ENCODE results near the gene FBXW7.
A peak's percentile ranks its signal among the peaks of the same experiment; 100 is the strongest.

FBXW7 gene

DNA sequence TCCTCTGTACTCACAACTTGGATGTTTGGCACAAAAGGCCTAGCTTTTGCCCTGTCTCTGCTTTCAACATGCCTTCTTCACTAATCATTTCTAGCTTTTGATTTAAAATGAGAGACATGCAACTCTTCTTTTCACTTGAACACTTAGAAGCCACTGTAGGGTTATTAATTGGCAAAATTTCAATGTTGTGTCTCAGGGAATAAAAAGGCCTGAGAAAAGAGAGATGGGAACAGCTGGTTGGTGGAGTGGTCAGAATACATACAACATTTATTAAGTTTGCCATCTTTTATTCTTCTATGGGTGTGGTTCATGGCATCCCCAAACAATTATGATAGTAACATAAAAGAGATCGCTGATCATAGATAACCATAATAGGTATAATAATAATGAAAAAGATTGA is 114.3 kb downstream of the FBXW7 start:
- DNase-seq = no peak

DNA sequence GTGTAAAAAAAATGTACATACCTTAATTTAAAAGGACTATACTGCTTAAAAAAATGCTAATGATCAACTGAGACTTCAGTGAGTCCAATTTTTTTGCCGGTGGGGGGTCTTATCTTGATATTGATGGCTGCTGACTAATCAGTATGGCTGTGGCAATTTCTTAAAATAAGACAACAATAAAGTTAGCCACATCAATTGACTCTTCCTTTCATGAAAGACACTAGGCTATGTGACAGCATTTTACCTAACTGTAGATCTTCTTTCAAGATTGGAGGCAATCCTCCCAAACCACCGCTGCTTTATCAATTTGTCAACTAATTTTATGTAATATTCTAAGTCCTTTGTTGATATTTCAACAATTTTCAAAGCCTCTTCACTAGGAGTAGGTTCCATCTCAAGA is 116.1 kb downstream of the FBXW7 start:
- DNase-seq = no peak

DNA sequence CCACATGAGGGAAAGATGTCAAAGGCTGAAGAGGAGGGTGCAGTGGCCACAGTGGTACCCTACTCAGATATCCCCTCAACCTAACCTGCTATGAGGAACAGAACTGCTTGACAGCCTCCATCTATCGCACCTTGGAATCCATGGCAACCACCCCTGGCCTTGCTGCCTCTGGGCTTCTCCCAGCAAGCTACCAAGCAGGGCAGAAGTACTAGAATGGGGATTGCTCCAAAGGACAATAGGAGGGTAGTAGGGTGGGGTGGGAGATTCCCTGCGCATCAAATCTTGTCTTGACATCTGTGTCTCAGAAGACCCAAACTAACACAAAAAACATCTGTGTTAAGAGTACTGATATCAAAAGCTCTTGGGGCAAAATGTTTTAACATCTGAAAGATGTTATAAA is 118.2 kb downstream of the FBXW7 start:
- DNase-seq = no peak

DNA sequence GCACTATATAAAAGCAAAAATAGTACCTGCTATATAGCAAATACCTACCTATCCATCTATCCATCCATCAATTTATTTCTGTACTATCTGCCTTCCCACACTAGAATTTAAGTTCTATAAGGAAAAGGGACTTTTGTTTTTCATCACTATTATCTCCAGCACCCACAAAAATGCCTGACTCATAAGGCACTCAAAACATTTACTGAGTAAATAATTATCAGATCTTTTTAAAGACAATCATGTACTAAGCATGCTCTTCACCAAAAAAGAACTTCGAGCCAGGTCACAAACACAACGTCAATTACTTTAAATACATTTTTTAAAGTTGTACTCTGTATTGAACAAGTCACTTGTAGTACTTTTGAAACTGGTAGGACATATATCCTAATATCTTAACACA is 119.9 kb downstream of the FBXW7 start:
- no peak for DNase-seq

DNA sequence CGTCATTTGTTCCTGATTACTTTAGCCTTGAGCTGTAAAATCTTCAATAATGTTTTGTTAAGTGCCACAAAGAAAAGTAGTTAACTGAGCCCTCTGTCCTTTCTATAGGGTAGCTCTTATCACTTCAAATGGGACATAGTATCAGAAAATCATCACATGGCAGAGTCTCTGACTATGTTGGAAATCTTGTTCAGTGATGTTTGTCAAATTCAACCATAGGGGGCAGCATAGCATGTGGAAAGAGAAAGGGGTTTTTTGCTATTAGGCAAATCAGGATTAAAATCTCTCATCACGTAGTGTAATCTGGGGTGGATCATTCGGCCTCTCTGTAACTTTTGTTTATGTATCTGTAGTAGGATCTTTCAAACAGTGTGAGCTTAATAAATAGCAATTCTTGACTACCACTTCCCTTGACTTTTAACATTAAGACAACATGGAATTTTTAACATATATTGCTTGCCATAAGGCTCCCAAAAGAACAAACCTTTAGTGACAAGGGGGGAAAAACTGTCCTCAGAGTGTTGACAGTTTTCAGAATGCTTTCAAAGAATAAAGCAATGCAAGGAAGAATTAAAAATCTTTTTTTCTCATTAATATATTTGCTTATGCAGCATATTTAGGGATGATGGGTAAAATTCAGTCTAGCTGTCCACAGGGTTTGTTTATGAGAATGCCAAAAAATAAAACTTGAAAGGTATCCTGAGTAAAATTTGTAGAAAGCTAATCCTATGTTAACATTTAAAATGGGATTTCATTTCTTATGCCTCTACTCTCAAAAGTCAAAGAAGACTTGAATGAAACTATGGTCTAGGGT is 127.2 kb downstream of the FBXW7 start:
- DNase-seq = peak; percentile 64

DNA sequence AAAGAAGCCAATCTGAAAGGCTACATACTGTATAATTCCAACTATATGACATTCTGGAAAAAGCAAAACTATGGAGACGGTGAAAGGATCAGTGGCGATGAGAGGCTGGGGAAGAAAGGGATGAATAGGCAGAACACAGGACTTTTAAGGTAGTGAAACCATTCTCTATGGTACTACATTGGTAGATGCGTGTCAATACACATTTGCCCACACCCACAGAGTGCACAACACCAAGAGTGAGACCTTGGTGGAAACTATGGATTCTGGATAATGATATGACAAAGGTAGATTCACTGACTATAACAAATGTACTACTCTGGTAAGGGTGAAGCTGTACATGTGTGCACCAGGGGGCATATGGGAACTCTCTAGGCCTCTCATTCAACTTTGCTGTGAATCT is 134.5 kb downstream of the FBXW7 start:
- no peak for DNase-seq

DNA sequence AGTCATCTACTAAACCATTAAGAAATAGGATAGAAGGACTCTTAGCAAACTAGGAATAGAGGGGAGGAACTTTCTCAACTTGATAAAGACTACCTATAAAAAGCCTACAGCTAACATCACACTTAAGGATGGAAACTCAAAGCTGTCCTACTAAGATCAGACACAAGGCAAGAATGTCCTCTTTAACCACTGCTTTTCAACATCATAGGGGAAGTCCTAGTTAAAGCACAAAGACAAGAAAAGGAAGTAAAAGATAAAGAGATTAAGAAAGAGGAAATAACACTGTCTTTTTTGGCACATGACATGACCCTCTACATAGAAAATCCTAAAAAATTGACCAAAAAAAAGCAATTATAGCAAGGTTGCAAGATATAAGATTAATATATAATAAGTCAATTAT is 136.6 kb downstream of the FBXW7 start:
- DNase-seq = peak; percentile 20

DNA sequence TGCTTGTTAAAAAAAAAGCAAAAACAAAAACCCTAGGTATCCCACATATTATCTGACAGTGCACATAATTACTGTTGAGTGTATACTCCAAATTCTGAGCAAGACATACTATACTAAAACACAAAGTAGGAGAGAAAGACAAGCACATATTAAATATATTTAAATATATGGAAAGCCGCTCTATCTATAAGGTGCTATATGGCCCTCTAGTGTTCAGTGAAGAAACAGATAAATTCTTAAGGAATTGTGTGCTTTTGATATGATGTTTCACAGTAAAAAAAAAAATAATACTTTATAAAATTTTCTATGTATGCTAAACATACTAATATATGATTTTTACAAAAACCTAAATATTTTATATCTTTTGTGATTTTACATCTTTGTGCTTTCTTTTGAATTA is 137.8 kb downstream of the FBXW7 start:
- DNase-seq = no peak

DNA sequence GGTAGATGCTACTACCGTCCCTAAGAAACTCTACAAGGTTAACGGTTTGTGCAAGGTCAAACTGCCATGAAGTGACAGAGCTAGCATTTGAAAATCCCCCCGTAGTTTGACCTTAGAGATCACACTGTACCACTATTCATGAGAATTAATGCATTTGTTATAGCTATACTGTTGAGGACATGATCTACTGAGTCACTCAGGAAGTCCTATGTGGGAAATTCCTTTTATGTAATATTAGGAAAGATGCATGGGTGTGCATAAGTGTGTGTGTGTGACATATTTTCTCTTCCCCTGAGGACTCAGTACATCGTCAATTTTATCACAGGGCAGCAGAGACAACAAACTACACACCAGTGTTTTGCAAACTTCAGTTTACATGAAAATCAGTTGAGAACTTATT is 141.1 kb downstream of the FBXW7 start:
- no peak for DNase-seq

DNA sequence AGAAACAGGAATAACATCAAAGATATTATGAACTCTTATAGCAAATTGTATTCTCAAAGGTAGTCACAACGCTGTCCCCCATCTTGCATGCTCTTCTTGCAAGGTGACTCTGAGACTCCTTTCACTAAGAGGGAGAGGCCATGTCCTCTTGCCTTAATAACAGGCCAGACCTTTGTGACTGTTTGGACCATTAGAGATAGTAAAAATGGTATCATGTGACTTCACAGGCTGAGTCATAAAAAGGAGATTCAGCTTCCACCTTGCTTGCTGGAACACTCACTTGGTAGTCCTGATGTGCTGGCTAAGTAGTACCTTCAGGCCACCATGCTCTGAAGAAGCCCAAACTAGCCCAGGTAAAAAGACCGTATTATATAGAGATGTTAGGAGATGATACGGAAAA is 143.8 kb downstream of the FBXW7 start:
- DNase-seq = no peak

DNA sequence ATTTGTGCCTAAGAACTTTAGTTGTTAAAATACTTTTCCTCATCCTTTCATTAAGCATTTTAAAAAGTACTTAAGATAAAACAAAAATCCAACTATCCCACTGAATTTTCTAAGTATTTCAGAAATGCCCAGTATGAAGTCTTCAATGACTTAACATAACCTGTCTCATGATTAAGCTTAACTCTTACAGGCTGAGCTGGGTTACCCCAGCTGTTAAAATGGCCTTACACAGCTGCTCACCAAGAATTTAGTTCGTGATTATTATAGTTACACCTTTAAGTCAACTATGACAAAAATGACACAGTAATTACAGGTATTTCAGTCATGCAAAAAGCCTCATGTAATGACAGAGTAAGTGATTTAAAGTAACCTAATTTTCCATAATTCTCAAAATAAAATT is 145.7 kb downstream of the FBXW7 start:
- no peak for DNase-seq

DNA sequence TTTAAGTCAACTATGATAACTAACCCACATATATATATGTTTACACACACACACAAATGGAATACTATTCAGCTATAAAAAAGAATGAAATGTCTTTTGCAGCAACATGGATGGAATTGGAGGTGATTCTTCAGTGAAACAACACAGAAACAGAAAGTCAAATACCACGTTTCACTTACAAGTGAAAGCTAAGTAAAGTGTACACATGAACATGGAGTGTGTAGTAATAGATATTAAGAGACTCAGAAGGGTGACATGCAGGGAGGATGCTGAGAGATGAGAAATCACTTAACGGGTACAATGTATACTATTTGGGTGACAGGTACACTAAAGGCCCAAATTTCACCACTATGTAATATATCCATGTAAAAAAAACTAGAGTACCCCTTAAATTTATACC is 146.5 kb downstream of the FBXW7 start:
- no peak for DNase-seq

DNA sequence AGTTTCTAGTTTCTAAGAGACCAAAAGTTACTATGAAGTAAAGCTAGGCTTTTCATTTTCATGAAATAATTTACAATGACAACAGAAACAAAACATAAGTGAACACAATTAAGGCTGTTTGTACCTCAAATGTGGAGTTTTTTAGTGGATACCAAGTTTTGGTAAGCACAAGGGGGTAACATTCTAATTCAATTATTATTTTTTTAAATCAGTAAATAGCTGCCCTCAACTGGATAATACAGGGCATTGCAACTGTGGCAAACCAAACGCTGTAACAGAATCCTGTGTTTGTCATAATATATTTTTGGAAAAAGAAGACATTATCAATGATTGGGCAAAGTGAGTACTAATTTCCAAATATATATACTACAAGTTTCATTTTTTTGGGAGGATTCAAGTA is 150.3 kb downstream of the FBXW7 start:
- no peak for DNase-seq

DNA sequence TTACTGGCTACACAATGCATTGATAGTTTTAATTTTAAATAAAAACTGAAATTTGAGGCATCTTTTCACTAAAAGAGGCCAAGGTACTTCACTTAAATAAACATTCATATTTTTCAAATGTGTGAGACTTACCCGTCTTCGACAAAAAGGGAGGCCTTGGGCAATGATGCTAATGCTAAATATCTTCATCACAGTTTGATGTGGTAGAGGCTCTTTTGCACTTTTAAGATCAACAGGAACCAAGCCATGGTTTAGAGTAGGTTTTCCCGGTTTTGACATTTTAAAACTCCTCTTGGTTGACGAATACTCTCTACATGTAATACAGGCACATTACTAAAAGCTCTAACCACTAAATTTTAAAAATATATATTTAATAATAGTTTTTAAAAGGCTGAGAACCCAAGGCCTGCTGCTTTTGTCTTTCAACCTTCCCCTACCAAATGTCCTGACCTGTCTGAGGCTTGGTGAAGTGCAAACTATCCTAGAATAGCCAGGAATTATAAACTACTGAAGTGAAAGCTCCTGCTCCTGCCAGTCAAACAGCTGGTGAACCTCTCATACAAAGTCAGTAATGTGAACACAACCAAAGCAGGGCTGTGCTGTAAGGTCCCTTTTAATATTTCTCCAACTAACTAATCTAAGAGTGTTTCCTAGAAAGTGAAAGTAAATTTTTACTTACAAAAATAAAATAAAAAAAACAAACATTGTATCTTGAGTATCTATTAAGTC is 153.7 kb downstream of the FBXW7 start:
- DNase-seq = no peak

DNA sequence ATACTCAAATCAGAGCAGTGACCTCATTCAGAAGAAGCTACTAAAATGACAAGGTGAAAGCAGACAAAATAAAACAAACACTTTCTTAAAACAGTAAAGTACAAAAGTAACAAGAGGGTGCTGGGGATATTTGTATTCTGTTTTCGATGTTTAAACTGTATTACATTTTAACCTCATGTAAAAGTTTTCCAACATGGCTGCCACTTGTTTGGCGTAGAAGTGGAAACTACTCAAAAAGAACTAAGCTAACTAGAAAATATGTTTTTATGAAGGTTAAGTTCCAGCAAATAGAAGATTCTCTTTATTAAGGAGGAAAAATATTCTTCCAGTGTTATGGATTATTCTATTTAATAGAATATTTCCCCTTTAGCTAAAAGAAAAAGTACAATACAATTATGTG is 155.0 kb downstream of the FBXW7 start:
- no peak for DNase-seq

DNA sequence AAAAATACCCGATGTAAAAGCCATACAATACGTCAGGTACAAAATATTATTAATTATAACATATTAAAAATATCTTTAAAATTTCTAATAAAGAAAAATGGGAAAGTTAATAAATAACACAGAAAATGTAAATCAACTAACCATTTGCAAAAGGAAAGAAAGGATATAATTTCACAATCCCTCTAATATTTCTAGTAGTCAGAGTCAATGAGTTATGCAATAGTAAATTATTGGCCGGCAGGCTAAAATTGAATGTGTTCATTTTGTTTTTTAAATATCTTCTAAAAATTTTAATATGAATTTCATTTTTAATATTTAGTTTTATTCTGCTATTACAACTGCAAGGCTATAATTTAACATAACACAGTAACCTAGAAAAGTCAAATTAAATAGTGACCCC is 155.7 kb downstream of the FBXW7 start:
- no peak for DNase-seq

DNA sequence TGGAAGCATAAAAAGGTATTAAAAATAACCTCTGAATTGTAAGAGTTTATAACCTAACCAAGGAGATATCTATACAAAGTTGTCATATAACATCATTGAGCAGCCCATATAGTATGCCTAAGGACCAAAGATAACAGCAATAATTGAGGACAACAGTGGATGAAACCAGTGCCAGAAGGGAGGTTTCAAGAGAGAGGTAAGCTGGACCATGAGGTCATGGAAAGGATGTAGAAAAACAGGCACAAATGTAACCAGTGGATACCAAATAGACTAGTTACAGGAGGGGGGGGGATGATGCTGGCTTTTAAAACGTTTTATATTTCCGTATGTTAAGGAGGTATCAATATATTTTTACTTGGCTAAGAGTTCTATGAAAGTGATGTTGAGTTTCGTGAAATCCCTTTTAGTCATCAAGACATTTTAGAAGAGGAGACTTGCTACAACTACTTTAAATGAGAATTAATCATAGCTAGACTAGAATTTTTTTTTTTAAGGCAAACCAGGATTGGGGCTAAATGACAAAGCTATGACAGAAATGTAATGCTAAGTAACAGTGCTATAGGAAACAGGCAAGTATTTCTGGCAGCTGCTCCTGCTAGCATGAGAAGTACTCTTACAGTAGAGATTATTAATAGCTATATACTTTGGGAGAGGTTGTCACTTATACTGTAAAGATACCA is 161.1 kb downstream of the FBXW7 start:
- DNase-seq = peak; percentile 43

DNA sequence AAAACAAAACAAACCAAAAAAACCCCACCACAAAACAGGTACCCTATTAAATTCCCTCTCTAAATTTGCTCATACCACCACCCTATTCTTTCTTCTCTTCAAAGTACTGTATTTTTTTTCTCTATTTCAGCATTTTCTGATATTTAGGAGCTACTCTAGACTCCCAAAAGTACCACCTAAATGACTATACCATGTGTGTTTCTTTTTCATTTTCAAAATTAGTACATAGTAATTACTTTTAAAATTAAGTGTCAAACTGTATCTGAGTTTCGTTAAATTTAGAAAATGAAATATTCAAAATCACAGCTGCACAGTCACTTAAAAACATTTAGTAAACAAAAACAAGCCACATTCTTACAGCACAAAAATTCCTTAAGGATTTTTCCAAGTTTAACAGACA is 161.7 kb downstream of the FBXW7 start:
- DNase-seq = peak; percentile 9

DNA sequence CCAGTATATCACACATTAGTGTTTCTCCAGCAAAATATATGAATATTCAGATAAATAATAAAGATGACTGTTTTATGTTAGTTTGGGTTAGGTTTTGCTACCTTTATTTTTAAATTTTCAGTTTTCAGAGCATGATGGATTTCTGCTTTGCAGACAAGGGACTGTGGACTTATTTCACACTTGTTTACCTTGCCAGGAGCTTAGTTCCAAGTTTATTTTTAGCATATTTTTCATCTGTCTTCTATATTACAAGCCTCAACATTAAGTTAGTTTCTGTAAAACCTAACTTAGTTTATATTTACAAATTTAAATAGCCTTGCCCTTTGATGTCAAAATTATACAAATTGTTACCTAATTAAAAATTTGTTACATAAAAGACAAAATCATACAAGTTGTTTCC is 163.4 kb downstream of the FBXW7 start:
- DNase-seq = no peak

DNA sequence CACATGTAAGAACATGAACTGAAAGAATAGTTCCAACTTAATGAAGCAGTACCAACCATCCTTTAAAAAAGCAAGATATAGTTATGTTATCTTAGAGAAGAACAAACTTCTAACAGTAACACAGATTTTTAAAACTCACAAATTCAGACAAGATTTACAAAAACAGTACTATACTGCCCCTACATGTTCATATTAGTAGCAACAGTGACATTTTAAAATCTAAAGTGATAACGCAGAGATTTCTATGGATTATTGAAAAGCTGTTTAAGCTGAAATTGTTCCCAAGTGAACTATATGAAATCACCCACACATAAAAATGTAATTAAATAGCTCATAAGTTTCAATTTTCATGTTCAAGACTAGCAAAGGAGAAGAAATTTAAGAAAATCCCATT is 166.0 kb downstream of the FBXW7 start:
- DNase-seq = no peak

DNA sequence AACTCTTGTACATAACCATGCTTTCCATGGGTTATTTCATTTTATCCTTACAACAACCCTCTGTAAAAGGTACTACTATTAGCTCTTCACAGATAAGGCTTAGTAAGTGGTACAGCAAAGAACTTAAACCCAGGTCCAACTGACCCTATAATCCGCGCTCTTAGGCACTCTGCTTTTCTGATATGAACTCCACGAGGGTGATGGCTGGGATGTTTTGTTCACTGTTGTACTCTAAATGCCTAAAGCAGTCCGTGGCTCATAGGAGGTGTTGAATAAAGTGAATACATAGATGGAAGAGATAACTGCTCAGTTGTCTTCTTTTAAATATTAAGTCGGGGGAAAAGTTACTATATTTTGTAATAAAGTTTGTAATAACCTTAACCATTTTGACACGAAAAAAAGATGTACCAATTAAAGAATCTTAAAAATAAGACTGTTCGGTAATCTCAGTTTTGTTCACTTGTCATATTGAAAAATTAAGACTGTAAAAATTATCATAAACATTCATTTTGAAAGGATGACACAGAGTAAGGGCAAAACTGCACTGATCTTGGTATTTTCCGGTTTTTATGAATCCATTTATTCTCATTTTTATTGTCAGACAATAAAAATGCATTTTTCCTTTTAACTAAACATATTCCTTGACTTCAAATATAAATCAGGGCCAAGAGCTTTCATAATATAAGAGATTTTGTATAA is 166.5 kb downstream of the FBXW7 start:
- peak; percentile 21 for DNase-seq

DNA sequence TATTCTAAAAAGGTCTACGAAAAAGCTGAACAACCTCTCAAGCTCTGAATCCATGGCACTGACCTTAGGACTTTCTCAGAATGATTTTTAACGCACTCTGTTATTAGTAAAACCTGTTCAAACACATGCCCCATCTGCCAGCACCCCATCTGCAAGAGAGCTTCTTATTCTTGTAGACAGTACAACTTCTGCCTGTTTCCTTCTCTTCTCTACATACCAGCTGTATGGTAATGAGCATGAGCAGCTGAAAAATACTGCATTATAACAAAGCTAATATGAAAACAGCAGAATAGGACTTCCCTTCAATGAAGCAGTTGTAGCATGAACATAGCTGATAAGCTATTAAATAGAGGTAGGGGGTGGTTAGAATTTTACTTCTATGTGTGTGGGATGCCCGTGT is 167.9 kb downstream of the FBXW7 start:
- no peak for DNase-seq

DNA sequence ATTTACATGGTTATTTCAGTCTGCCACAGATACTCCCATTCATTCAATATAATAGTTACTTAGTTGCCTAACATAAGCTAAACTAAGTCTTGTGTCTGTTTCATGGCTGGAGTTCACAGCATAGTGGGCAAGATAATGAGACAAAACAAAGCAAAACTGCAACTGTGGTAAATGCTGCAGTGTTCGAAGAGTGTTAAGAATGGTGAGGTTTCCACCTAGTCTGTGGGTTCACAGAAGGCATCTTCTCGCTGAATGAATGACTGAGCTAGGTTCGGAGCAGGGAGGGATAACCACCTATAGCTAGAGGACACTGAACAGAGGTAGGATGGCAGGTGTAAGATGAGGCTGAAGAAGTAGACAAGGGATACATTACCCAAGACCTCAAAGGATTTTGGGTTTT is 171.0 kb downstream of the FBXW7 start:
- DNase-seq = no peak

DNA sequence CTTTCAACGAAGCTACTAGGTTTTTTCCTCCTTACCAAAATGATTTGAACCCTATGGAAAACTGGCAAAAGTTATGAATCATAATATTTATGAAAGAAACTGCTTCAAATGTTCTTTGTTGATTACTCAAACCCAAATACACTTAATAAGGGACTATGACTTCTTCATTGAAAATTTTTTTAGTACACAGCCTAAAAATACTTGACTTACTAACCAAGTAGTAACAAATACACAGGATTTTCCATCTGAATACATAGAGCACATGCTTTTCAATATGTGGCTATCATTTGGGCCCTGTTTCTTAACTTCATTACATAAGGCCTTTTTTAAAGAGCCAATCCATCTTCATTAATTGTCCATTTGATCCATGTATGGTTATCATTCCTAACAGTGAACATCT is 171.5 kb downstream of the FBXW7 start:
- DNase-seq = no peak
